Effector memory CD4-positive, alpha-beta T cell (primary cell): ENCODE measurements around the gene CSMD2.

Experiments used
- DNase-seq, 3 donors: peaks; one replicate each; pipeline ENCODE4 v3.0.0-alpha.2; 2020
- H3K27ac ChIP-seq: 2 replicates; pipeline ENCODE4 v1.7.0; 2013; ENCODE audit warnings: mild to moderate bottlenecking, low read length, moderate library complexity; ENCODE audit not compliant: insufficient read depth, poor library complexity, severe bottlenecking
- H3K27me3 ChIP-seq: replicated peaks from 2 replicates; pipeline ENCODE4 v1.7.0; 2013; ENCODE audit warnings: mild to moderate bottlenecking, low read length; ENCODE audit not compliant: insufficient read depth, control insufficient read depth, poor library complexity, severe bottlenecking
- H3K36me3 ChIP-seq: 2 replicates; pipeline ENCODE4 v1.7.0; 2013; ENCODE audit warnings: mild to moderate bottlenecking, low read length, moderate library complexity; ENCODE audit not compliant: control insufficient read depth, insufficient read depth
- H3K4me1 ChIP-seq: 2 replicates; pipeline ENCODE4 v1.7.0; 2013; ENCODE audit warnings: low read length, mild to moderate bottlenecking; ENCODE audit not compliant: control insufficient read depth, insufficient read depth, poor library complexity, severe bottlenecking
- H3K4me3 ChIP-seq: 2 replicates; pipeline ENCODE4 v1.7.0; 2013; ENCODE audit warnings: low read length, low read depth, mild to moderate bottlenecking; ENCODE audit not compliant: insufficient read depth, poor library complexity, severe bottlenecking
- H3K9me3 ChIP-seq: 2 replicates; pipeline ENCODE4 v1.7.0; 2013; ENCODE audit warnings: mild to moderate bottlenecking, low read length, moderate library complexity; ENCODE audit not compliant: control insufficient read depth

Gene CSMD2

GRCh38 chr1:33921281-33921680 lies 243.7 kb downstream of the CSMD2 start:
- Histone ChIP-seq H3K4me1 (no peaks in the 10 kb centered on the region), H3K4me3 (no peak overlapping the region), H3K9me3 (no peaks in the 10 kb centered on the region), H3K36me3 (no peaks in the 10 kb centered on the region), H3K27me3 (no peaks in the 10 kb centered on the region), H3K27ac (no peak overlapping the region)
- no peak for DNase-seq

DNA sequence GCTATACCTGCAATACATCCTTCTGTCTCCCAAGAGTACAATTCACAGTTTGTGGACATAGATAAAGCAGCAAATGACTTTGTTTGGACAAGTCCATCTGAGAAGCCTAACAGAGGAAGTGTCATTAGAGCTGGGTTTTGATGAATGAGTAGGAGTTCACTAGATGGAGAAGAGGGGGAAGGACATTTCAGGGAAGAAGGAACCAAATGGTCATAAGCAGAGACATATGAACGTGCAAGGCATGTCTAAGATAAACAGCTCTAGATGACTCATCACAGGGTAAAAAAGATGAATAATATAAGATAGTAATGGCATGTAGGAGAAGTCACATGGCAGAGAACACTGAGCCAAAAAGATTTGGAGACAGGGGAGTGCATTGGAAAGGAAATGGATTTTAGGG lies 246.7 kb downstream of the CSMD2 start:
- no peaks in the 10 kb centered on the region for H3K36me3 ChIP-seq
- H3K9me3 ChIP-seq: no peaks in the 10 kb centered on the region
- H3K27ac ChIP-seq: no peak overlapping the region
- no peak overlapping the region for H3K4me3 ChIP-seq
- H3K4me1 ChIP-seq: no peaks in the 10 kb centered on the region
- H3K27me3 ChIP-seq: no peaks in the 10 kb centered on the region
- DNase-seq: no peak

GRCh38 chr1:33916786-33917185 lies 248.2 kb downstream of the CSMD2 start:
- no peaks in the 10 kb centered on the region for H3K36me3 ChIP-seq
- no peaks in the 10 kb centered on the region for H3K9me3 ChIP-seq
- H3K27me3 ChIP-seq: no peaks in the 10 kb centered on the region
- H3K27ac ChIP-seq: no peak overlapping the region
- DNase-seq: no peak
- no peaks in the 10 kb centered on the region for H3K4me1 ChIP-seq
- H3K4me3 ChIP-seq: no peak overlapping the region

- no peaks in the 10 kb centered on the region for H3K36me3 ChIP-seq
- no peak overlapping the region for H3K27ac ChIP-seq
- H3K4me3 ChIP-seq: no peak overlapping the region
- no peaks in the 10 kb centered on the region for H3K27me3 ChIP-seq
- DNase-seq: no peak
- no peaks in the 10 kb centered on the region for H3K4me1 ChIP-seq
- H3K9me3 ChIP-seq: no peaks in the 10 kb centered on the region
Observed at GRCh38 chr1:33914531-33914930, 250.5 kb downstream of the CSMD2 start.

- no peaks in the 10 kb centered on the region for H3K27me3 ChIP-seq
- no peak overlapping the region for H3K4me3 ChIP-seq
- no peaks in the 10 kb centered on the region for H3K4me1 ChIP-seq
- no peaks in the 10 kb centered on the region for H3K36me3 ChIP-seq
- no peak for DNase-seq
- H3K9me3 ChIP-seq: no peaks in the 10 kb centered on the region
- H3K27ac ChIP-seq: no peak overlapping the region
Observed at GRCh38 chr1:33908324-33908956, 256.6 kb downstream of the CSMD2 start.

GRCh38 chr1:33906156-33906555 lies 258.9 kb downstream of the CSMD2 start:
- Histone ChIP-seq H3K27ac (no peak overlapping the region), H3K36me3 (no peaks in the 10 kb centered on the region), H3K4me3 (no peak overlapping the region), H3K27me3 (no peaks in the 10 kb centered on the region), H3K9me3 (no peaks in the 10 kb centered on the region), H3K4me1 (no peaks in the 10 kb centered on the region)
- no peak for DNase-seq

- no peaks in the 10 kb centered on the region for H3K4me1 ChIP-seq
- H3K36me3 ChIP-seq: no peaks in the 10 kb centered on the region
- no peak for DNase-seq
- no peaks in the 10 kb centered on the region for H3K27me3 ChIP-seq
- no peaks in the 10 kb centered on the region for H3K9me3 ChIP-seq
- H3K4me3 ChIP-seq: no peak overlapping the region
- H3K27ac ChIP-seq: no peak overlapping the region
Observed at GRCh38 chr1:33905241-33905640, 259.8 kb downstream of the CSMD2 start.

DNA sequence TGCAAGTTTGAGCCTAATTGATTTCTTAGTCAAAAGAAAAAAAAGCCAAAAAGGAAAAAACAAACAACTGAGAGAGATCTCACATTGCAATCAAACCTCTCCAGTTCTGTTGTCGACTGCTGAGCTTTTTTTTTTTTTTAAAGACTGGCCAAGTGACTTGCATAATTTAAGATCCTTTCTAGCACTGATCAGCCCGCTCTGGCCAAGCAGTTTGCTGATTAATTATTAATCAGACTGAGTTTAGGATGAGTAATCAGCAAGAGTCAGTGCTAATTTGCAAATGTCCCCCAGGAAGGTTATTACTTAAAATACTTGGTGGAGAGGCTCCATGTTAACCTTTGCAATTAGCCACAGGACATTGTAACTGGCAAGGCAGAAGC lies 261.8 kb downstream of the CSMD2 start:
- H3K27ac ChIP-seq: no peak overlapping the region
- no peak overlapping the region for H3K4me3 ChIP-seq
- H3K4me1 ChIP-seq: no peaks in the 10 kb centered on the region
- no peaks in the 10 kb centered on the region for H3K36me3 ChIP-seq
- H3K9me3 ChIP-seq: no peaks in the 10 kb centered on the region
- no peak for DNase-seq
- no peaks in the 10 kb centered on the region for H3K27me3 ChIP-seq

- Histone ChIP-seq H3K36me3 (no peaks in the 10 kb centered on the region), H3K4me1 (no peaks in the 10 kb centered on the region), H3K4me3 (no peak overlapping the region), H3K27ac (no peak overlapping the region), H3K9me3 (no peaks in the 10 kb centered on the region), H3K27me3 (no peaks in the 10 kb centered on the region)
- DNase-seq: no peak
Observed at GRCh38 chr1:33902486-33903209, 262.4 kb downstream of the CSMD2 start.

- no peaks in the 10 kb centered on the region for H3K4me1 ChIP-seq
- no peaks in the 10 kb centered on the region for H3K36me3 ChIP-seq
- H3K27me3 ChIP-seq: no peaks in the 10 kb centered on the region
- H3K9me3 ChIP-seq: no peaks in the 10 kb centered on the region
- H3K4me3 ChIP-seq: no peak overlapping the region
- H3K27ac ChIP-seq: no peak overlapping the region
- DNase-seq: no peak
Observed at GRCh38 chr1:33899746-33900145, 265.3 kb downstream of the CSMD2 start.
